GM19463 (cell line): Measurements from ENCODE around the gene COPS6.

Experiments used
- ATAC-seq: cut with Tn5 transposase; IDR thresholded peaks from one replicate; pipeline ENCODE4 v1.9.1; 2021; ENCODE audit warnings: mild to moderate bottlenecking, moderate library complexity; ENCODE audit not compliant: unreplicated experiment

Gene COPS6

DNA sequence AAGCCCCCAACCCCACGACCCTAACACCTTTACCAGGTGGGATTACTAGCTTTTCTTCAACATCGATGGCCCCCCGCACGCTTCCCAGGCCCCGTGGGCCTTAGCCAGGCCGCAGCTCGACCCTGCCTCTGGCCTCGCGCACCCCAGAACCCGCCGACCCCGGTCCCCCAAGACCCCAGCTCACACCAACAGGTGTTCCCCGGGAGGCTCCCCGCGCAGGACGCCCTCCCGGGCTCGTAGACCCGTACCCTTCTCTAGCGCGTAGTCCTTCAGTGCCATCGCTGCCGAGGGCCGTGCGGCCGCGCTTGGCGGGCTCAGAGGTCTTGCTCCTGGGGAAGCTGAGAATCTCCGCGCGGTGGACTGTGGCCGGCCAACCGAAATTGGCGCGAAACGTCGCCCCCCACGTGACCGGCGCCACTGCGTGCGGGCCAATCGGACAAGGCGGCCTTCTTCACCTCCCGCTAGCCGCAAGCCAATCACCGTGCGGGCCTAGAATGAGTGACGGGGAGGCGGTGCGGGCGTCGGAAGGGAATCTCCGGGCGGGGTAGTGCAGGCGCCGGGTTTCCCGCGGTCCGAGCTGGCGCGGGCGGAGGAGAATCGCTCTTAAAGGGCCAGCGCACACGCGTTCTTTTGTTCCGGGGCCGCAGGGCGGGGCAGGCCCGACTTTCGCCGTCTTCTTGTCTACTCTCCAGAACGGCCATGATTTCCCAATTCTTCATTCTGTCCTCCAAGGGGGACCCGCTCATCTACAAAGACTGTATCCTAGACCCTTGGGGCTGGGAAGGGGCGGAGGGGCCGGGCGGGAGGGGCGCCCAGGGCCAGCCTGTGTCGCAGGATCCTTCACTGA is 12.5 kb downstream of the COPS6 start, which contains the start of the genes AP4M1 and MCM7:
AP4M1 (plus strand) TSS at position 628 of the 847 bp plus-strand sequence; CDS start at position 700, 72 bp downstream.
MCM7 (minus strand) TSS at position 382 of the 847 bp plus-strand sequence; CDS start at position 279, 103 bp downstream.
- peak; percentile 88 for ATAC-seq

DNA sequence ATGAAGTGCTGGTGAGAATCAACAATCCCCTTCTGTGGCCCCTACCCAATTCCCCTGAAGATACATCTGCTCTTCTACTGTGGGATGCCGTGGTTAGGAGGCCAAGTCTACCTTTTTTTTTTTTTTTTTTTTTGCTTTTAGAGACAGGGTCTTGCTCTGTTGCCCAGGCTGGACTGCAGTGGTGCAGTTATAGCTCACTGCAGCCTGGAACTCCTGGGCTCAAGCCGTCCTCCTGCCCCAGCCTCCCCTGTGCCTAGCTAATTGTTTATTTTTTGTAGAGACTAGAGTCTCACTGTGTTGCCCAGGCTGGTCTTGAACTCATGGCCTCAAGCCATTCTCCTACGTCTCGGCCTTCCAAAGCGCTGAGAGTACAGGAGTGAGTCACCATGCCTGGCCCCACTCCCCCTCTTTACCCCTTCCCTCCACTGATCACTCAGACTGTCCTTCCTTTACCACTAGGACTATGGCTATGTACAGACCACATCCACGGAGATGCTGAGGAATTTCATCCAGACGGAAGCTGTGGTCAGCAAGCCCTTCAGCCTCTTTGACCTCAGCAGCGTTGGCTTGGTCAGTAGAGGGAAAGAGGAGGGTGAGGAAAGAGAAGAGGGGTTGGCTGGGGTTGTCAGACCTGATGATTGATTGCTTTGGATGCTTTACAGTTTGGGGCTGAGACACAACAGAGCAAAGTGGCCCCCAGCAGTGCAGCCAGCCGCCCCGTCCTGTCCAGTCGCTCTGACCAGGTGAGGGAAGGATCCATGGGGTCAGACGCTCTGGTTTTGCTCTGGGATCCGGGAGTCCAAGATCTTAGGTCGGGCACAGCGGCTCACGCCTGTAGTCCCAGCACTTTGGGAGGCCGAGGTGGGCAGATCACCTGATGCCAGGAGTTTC is 14.4 kb downstream of the COPS6 start:
- no peak for ATAC-seq

DNA sequence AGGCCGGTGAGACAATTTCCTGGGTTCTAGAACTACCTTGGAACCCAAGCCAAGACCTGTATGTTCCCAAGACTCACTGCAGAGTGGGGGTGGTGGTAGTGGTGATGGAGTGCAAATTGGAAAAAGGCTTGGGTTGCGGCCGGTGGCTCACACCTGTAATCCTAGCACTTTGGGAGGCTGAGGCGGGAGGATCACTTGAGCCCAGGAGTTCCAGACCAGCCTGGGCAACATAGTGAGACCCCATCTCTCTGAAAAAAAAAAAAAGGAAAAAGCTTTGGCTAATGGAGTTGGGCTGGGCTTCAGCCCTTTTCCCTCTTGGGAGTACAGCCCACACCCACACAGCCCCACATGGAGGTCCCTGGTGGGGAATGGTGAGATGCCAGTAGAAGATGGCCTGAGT is 16.8 kb downstream of the COPS6 start:
- ATAC-seq: no peak

DNA sequence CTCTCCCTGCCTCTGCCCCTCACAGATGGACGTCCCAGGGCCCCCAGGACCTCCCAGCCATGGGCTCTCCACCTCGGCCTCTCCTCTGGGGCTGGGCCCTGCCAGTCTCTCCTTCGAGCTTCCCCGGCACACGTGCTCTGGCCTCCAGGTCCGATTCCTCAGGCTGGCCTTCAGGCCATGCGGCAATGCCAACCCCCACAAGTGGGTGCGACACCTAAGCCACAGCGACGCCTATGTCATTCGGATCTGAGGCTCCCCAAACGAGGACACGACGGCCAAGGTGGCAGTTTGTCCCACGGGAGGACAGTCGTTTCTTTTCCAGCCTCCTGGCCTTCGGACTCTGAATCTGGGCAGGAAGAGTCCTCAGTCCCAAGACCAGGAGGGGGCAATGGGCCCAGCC is 17.9 kb downstream of the COPS6 start:
- ATAC-seq: no peak

DNA sequence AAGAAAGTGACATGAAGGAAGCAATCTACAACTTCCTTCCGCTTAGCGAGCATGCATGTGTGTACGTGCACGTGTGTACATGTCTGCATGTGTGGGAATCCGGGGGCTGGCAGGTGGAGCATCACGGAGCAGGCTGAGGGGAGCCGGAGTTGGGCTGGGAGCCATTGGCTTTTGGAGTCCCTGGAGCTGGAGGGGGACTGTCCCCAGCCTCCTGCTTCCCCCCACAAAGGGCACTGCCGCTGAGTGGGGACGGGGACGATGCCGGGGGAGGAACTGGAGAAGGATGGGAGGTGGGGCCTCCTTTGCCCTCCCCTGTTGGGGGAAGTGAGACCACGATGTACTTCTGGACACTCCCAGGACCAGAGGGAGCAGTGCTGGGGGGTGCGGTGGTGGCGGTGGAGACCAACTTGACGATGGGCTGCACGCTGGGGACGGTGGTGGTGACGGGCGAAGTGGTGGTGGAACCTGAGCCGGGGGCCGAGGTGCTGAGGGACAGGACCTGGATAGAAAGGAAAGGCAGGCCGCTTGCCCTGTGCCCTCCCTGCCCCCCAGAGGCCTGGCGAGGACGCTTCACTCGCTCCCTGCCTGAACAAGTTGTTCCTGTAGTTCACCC is 18.5 kb downstream of the COPS6 start:
- ATAC-seq: no peak

DNA sequence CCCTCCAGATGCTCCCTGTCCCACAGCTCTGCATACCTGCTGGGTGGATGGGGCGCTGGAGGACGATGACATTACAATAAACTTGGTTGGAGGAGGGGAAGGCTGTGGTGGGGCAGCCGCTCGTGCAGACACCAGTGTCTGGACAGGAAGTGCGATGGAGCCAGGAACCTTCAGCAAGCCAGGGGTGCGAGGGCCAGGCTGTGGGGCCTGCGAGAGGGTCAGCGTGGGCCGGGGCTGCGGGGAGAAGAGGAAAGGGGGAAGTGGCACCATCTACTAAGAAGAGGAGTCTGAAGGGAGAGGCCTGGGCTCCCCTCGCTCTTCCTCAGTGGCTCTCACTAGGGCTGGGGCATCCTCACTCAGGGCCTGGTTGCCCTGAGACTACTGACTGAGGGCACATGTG is 19.1 kb downstream of the COPS6 start:
- ATAC-seq: no peak

DNA sequence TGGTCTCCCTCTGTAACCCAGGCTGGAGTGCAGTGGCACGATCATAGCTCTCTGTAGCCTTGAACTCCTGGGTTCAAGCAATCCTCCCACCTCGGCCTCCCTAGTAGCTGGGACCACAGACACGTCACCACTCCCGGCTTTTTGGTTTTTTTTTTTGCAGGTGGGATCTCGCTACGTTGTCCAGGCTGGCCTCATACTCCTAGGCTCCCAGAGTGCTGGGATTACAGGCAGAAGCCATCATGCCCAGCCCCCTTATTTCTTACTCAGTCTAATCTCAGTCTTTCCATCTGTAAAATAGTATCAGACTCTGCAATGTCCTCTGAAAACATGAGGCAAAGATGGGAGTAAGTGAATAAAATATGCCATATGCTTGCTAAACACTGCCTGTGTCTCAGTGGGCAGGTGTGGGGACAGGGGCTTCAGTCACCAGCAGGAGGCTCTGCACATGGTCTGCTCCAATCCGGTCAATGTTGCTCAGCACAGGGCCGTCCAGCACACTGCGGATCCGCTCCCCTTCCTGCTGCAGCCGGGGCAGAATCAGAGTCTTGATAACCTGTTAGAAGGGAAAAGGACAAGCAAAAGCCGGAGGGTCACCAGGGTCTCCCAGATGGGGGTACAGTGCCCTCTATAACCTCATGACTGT is 20.9 kb downstream of the COPS6 start:
- ATAC-seq: no peak

DNA sequence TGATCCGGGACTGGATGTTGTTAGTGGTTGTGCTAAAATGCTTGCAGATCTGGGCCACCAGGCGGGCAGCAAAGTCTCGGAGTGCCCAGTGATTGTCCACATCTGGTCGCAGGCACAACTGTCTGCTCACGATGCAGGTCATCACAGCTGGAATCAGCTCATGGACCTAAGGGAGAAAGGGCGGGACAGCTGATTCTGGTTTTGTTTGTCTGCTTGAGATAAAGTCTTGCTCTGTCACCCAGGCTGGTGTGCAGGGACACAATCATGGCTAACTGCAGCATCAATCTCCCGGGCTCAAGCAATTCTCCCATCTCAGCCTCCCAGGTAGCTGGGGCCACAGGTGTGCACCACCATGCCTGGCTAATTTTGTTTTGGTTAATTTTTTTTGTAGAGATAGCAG is 22.4 kb downstream of the COPS6 start:
- no peak for ATAC-seq

DNA sequence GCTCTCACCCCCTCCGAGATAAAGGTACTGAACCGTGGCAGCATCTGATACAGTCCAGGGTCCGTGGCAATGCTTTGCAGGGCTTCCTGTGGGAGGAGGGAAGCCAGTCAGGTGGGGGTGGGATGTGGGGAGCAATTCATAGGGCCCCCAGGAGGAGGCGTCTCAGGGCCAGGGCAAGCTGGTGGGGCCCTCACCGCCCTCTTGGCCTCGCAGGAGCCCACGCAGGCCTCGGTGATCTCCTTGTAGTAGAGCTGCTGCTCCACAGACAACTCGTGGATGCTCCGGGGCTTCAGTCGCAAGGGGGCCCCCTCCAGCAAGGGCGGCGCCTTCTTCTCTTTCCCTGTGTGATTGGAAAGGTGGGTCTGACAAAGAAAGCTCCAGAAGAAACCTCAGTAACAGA is 23.1 kb downstream of the COPS6 start:
- ATAC-seq: no peak

DNA sequence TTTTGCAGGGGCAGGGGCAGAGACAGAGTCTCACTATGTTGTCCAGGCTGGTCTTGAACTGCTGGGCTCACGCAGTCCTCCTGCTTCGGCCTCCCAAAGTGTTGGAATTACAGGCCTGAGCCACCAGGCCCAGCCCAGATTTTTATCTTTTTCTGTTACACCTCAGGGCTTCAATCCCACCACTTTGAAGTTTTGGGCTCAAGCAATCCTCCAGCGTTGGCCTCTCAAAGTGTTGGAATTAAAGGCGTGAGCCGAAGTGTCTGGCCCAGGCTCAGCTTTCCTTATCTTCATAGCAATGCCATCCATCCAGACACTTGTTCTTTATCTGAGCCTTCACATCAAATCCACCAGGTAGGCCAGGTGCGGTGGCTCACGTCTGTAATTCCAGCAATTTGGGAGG is 26.3 kb downstream of the COPS6 start:
- ATAC-seq: no peak

DNA sequence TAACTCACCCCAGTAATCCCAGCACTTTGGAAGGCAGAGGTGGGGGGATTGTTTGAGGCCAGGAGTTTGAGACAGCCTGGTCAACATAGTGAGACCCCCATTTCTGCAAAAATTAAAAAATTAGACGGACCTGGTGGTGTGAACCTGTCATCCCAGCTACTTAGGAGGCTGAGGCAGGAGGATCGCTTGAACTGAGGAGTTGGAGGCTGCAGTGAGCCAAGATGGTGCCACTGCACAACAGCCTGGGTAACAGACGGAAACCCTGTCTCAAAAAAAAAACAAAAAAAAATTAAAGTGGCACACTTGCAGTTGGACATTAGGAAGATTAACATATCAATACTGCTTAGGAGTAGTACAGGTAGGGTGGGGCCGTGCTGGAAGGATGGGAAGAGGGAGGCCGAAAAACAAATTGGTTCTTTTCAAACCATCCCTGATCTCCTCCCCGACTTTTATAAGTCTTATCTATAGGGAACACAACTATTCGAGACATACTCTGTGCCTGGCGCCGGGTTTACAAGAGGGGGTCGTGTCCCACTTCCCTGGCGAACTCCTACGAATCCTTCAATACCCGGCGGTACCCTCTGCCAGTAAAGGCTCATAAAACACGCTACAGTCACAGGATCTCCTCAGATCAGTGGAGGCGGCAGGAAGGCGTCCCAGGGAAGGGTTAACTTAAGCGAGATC is 29.8 kb downstream of the COPS6 start:
- ATAC-seq: no peak

DNA sequence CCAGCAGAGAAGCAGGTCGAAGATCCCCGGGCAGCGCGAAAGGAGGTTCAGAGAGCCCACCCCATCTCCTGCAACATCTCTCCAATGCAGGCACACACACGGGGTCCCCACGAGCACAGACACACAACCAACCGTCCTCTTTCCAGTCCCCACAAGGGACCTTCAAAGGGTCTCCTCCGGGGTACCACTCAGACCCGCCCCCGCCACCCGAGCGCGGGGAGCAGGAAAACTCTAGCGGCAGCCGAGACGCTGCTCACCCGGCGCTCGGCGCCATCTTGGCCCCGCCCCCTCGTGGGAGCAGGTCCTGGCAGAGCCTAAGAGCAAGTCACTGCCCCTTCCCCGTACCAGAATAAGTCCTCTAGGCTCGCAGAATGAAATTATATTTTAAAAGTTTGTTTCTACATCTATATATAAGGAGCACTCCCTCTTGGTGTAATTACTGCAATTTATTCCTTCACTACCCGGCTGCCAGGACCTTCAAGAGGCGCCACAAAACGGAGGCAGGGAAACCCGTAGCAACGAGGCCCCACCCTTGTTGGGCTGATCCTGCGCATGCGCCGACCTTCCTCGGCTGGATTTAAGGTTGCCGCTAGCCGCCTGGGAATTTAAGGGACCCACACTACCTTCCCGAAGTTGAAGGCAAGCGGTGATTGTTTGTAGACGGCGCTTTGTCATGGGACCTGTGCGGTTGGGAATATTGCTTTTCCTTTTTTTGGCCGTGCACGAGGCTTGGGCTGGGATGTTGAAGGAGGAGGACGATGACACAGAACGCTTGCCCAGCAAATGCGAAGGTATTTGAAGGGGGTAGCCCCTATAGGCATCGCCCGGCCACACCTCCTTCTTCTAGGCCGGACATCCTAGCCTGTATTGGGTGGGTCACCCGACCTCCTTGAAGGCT is 30.6 kb downstream of the COPS6 start, which contains the start of the genes CNPY4 and TAF6:
CNPY4 (plus strand) TSS at position 563 of the 898 bp plus-strand sequence; CDS start at position 674, 111 bp downstream.
TAF6 (minus strand) TSS at position 287 of the 898 bp plus-strand sequence. CDS start 5,149 bp downstream, outside the sequence.
- peak; percentile 67 for ATAC-seq

DNA sequence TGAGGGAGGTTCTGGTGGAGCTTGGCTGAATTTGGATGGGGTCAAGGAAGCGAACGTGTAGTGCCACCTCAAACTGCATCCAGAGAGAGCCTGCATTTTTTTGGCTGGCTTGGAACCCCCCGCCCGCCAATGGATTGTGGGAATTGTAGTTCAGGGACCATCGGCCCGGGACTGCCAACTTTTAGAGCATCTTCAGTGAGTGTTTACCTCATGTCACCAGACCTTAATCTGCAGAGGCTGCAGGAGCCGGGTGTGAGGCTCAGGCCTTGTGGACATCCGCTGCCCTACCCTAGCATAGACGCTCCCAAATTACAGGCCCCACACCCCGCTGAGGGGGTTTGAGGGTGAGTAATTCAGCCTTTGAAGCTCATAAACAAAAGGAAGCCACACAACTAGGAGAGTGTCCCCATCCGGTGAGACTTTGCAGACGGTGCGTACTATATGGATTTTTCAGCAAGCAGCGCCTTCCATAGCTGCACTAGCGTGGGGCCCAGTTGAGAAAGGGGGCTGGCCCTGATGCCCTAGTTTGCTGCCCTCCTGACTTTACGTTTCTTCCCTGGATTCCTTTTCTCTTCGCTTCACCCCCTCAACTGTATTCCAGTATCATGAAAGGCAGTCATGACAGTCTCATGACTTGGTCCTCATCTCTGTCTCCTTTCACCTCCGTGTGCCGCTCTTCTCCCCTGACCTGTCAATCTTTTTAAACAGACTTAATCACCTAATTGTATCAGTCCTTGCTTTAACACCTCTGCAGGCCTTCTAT is 31.4 kb downstream of the COPS6 start:
- ATAC-seq: peak; percentile 23

DNA sequence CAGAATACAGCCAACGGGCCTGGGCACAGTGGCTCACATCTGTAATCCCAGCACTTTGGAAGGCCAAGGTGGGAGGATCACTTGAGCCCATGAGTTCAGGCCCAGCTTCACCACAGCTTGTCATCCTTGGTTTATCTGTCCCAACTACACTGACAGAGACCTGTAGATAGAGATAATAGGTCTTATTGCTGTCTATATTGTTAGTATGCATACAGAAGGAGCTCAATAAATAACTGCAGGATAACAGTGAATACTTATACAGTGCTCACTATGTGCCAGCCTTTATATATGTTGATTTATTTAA is 31.9 kb downstream of the COPS6 start:
- no peak for ATAC-seq

DNA sequence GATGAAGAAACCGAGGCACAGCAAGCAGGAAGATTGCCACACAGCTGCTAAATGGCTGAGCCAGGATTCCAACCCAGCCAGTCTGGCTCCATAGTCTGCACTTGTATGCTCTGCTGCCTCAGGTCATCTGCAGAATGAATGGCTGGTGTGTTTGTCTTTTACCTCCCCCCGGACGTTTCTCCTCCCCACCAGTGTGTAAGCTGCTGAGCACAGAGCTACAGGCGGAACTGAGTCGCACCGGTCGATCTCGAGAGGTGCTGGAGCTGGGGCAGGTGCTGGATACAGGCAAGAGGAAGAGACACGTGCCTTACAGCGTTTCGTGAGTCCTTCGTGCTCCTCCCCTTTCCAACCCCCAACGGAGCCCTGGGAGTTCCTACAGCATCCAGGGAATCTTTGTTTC is 33.3 kb downstream of the COPS6 start:
- ATAC-seq: no peak

DNA sequence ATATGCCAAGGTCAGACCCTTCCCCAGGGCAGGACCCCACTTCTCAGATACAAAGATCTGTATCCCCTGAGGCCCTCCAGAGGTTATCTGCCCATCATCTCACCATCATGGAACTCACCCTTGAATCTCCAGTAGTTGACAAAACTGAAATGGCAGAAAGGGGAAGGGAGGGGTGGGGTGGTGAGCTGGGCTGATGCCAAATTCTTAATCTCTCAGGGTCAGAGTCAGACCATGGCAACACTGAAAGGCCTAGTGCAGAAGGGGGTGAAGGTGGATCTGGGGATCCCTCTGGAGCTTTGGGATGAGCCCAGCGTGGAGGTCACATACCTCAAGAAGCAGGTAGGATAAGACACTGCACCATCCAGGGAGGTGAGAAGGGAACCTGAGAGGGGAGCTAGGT is 33.8 kb downstream of the COPS6 start:
- no peak for ATAC-seq

DNA sequence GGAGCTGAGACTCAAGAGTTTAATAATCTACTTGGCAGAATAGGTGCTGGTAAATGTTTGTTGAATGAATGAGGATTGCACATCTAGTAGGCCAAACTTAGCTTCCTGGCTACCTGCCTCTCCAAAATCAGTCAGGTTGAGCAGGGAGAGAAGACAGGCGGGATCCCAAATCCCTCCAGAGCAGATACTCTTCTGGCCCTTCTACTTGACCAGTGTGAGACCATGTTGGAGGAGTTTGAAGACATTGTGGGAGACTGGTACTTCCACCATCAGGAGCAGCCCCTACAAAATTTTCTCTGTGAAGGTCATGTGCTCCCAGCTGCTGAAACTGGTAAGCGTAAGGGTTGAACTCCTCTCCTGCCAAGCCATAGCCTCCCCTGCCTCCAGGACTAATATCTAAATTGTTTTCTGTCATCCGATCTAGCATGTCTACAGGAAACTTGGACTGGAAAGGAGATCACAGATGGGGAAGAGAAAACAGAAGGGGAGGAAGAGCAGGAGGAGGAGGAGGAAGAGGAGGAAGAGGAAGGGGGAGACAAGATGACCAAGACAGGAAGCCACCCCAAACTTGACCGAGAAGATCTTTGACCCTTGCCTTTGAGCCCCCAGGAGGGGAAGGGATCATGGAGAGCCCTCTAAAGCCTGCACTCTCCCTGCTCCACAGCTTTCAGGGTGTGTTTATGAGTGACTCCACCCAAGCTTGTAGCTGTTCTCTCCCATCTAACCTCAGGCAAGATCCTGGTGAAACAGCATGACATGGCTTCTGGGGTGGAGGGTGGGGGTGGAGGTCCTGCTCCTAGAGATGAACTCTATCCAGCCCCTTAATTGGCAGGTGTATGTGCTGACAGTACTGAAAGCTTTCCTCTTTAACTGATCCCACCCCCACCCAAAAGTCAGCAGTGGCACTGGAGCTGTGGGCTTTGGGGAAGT is 35.8 kb downstream of the COPS6 start:
- ATAC-seq: no peak
